Psoas muscle (tissue), 8 donors: ENCODE data around the gene ZNF335. TPM values are rescaled to one million over a fixed set of nuclear protein-coding genes. Genes with fewer than 3 reads are reported as not detected.

Source experiments
- ATAC-seq, 4 donors: fragments of 200-7000 bp; cut with Tn5 transposase; one replicate each; pipeline ENCODE4 v1.9.1; 2020; ENCODE audit warnings: moderate library complexity in 3 of 4, mild to moderate bottlenecking in 2 of 4
- DNase-seq, 2 donors: peaks; one replicate each; pipeline ENCODE4 v3.0.0-alpha.2; 2020
- H3K27ac ChIP-seq: fragments of 200-600 bp; one replicate; pipeline ENCODE4 v1.8.0; 2022
- H3K27me3 ChIP-seq, 3 donors: fragments of 200-600 bp in 1 of 3; one replicate each; pipeline versions ENCODE4 v1.6.1 to v1.8.0; 2013 to 2022; ENCODE audit warnings: low read length in 2 of 3, mild to moderate bottlenecking in 2 of 3, moderate library complexity in 1 of 3; ENCODE audit not compliant: insufficient read depth in 3 of 3
- H3K36me3 ChIP-seq, 2 donors: fragments of 200-600 bp in 1 of 2; one replicate each; pipeline versions ENCODE4 v1.6.1 to v1.8.0; 2013 to 2022; ENCODE audit warnings: low read depth in 1 of 2, mild to moderate bottlenecking in 1 of 2, moderate library complexity in 1 of 2; ENCODE audit not compliant: insufficient read depth in 1 of 2
- H3K4me1 ChIP-seq: fragments of 200-600 bp; one replicate; pipeline ENCODE4 v1.8.0; 2022
- H3K4me3 ChIP-seq: fragments of 200-600 bp; one replicate; pipeline ENCODE4 v1.8.0; 2022; ENCODE audit warnings: mild to moderate bottlenecking
- H3K9me3 ChIP-seq: fragments of 200-600 bp; one replicate; pipeline ENCODE4 v1.8.0; 2022
- WGBS, 3 donors: extraction: QIAGEN DNeasy Blood & Tissue Kit; methylation state at CpG; one replicate each; pipeline versions ENCODE4 v1.1.6 to v1.1.7; 2013; 5-methylcytosine and 5-hydroxymethylcytosine counted together
- intact Hi-C, 2 donors: fragments of 100-400 bp; cut with DNase I; formaldehyde crosslinking; loops; one replicate each; pipeline versions ENCODE4 v1.11.0 to v1.14.2; 2022
- polyA plus RNA-seq, 3 donors: library from polyadenylated mRNA; stranded (reverse); fragments of 200-250 nt; gene quantifications; one replicate each; pipeline ENCODE4 v1.2.3, GENCODE V29; 2013
- total RNA-seq, 4 donors: library from RNA; stranded (reverse); fragmentation: NEBNext Ultra II Directional in 2 of 4; extraction: Animal tissue kit (Norgen Biotek cat#: 25700) in 2 of 4; gene quantifications; one replicate each; pipeline versions ENCODE4 v1.2.1 to v1.2.4, GENCODE V29; 2021 to 2023
- TF ChIP-seq, protein P1 (sequence below): fragments of 200-600 bp; IDR thresholded peaks from one replicate; pipeline ENCODE4 v1.8.0; 2022; ENCODE audit warnings: antibody characterized with exemption
- donor health status: healthy with polysubstance abuse.
- donor health status: DM: no; HTN: no; CAD: no; lungs with moderate emphysema.
- donor health status: Bipolar disorder and iron deficiency.
- donor health status: healthy.
- donor health status: DM: yes; HTN: yes; CAD: no.
- donor health status: DM: no; HTN: no; CAD: no.
- donor health status: DM: no; HTN: no; CAD: no.
- donor health status: DM: yes; HTN: yes; CAD: no.

ZNF335 gene
- total and polyA plus RNA-seq, 7 donors: 6.9 to 11.5 (median 10.2) TPM

DNA sequence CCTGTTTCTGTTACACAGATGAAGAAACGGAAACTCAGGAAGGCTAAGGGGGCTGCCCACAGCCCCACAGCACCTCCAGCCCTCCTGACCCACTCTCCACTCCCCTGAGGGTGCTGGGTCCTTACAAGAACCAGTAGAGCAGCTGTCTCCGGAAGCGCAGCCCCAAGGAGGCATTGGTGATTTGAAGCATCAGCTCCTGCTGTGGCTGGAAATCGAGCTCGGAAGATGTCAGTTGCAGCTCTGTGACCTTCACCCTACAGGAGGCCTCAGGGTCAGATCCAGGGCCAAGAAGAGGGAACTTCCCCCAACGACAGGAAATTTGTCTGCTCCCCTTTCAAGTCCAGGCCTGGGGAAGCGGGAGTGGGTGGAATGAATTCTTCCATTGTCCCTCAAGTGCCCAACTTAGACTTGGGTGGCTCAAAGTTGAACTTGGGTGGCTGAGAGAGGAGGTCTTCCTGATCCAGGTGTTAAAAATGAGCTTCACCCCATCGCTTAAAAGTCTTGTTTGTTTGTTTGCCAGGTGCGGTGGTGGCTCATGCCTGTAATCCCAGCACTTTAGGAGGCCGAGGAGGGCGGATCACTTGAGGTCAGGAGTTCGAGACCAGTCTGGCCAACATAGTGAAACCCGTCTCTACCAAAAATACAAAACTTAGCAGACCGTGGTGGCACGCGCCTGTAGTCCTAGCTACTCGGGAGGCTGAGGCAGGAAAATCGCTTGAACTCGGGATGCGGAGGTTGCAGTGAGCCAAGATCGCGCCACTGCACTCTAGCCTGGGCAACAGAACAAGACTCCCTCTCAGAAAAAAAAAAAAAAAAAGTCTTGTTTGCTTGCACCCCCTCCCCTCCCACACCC is 62.0 kb downstream of the ZNF335 start:
- Histone ChIP-seq H3K9me3 (no peaks in the 10 kb centered on the region), H3K4me3 (peak overlapping the region; percentile 65), H3K36me3 (peaks cover 0 to 7% of the 10 kb centered on the region in 2 donors), H3K27me3 (peaks cover 0 to 17% (median 4%) of the 10 kb centered on the region in 3 donors), H3K27ac (no peak overlapping the region), H3K4me1 (peaks cover 12% of the 10 kb centered on the region)
- TF ChIP-seq, protein P1, sequence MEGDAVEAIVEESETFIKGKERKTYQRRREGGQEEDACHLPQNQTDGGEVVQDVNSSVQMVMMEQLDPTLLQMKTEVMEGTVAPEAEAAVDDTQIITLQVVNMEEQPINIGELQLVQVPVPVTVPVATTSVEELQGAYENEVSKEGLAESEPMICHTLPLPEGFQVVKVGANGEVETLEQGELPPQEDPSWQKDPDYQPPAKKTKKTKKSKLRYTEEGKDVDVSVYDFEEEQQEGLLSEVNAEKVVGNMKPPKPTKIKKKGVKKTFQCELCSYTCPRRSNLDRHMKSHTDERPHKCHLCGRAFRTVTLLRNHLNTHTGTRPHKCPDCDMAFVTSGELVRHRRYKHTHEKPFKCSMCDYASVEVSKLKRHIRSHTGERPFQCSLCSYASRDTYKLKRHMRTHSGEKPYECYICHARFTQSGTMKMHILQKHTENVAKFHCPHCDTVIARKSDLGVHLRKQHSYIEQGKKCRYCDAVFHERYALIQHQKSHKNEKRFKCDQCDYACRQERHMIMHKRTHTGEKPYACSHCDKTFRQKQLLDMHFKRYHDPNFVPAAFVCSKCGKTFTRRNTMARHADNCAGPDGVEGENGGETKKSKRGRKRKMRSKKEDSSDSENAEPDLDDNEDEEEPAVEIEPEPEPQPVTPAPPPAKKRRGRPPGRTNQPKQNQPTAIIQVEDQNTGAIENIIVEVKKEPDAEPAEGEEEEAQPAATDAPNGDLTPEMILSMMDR: no peak
- DNase-seq (no peak), ATAC-seq (no peak)
- 77 to 81% (median 79%) methylated on average over 21 to 22 of the region's 22 CpGs for WGBS, 3 donors
- intact Hi-C loops: no loop called here

DNA sequence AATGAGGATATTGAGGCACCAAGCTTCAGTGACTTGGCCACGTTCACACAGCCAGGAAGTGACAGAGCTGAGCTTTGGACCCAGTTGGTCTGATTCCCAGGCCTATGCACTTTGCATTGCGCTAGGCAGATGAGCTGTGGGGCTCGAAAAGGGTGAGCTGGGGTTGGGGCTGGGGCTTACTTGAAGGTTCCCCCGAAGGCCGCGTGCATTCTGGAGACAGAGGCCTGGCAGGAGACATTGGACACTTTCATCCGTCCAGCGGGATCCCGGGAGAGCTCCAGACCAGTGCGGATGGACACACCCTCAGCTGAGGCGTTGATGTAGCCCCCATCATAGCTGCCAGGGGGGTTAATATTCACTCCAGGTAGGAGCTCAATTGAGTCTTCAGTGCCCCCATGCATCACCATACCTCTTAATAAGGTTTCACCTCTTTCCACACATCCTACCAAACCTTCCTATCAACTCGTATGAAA is 62.6 kb downstream of the ZNF335 start:
- intact Hi-C loops: no loop called here
- Histone ChIP-seq H3K27me3 (peaks cover 0 to 17% (median 4%) of the 10 kb centered on the region in 3 donors), H3K4me3 (peak overlapping the region; percentile 65), H3K27ac (no peak overlapping the region), H3K4me1 (peaks cover 12% of the 10 kb centered on the region), H3K36me3 (peaks cover 0 to 7% of the 10 kb centered on the region in 2 donors), H3K9me3 (no peaks in the 10 kb centered on the region)
- DNase-seq: no peak
- ATAC-seq: no peak
- 79 to 88% (median 86%) methylated on average over 12 of the region's 12 CpGs for WGBS, 3 donors
- TF ChIP-seq, protein P1: no peak

DNA sequence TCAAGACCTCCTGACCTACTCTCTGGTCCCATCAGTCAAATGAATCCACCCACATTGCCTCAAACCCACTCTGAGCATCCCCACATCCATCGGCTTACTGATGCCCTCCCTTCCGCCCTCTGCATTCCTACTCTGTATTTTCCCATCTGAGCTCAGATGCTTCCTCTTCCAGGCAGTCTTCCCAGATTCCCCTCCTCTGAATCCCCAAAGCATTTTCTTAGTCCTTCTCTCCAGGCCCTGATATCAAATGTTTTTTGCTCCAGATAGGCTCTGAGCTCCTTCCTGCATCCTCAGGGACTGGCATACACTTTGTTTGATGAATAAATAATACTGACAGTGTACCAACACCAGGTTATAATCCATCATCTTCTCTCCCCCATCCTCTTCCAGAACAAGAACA is 63.9 kb downstream of the ZNF335 start:
- H3K9me3 ChIP-seq: no peaks in the 10 kb centered on the region
- TF ChIP-seq, protein P1: no peak
- H3K4me1 ChIP-seq: peaks cover 12% of the 10 kb centered on the region
- peaks cover 0 to 7% of the 10 kb centered on the region in 2 donors for H3K36me3 ChIP-seq
- DNase-seq (no peak), ATAC-seq (no peak)
- 92 to 98% (median 98%) methylated on average over 2 of the region's 2 CpGs for WGBS, 3 donors
- H3K27ac ChIP-seq: no peak overlapping the region
- H3K4me3 ChIP-seq: no peak overlapping the region
- intact Hi-C loops: no loop called here
- peaks cover 0 to 17% (median 4%) of the 10 kb centered on the region in 3 donors for H3K27me3 ChIP-seq

DNA sequence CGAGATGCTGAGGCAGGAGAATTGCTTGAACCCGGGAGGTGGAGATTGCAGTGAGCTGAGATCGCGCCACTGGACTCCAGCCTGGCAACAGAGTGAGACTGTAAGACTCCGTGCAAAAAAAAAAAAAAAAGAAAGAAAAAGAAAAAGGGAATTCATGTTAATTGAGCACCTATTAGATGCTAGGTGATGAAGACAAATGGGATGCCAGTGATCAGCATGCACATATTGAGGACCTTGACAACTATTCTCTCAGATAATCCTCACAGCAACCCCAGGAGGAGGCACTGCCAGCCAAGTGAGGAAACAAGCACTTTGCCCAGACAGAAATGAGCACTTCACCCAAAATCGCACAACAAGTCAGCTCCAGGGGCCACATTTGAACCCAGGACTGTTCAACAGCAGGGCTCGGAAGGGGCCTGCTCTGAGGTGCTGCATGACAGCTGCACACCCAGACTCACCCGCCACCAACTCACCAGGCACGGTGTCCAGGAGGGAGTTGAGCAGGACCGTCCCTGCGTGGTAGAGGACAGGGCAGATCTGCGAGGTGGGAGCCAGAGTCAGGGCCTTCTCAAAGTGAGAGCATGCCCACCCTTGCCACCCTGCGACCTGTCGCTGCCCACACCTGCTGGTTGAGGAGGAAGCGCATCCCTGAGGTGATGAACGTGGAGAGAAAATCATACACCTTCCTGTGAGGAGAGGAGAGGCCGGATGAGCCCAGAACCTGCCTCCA is 64.6 kb downstream of the ZNF335 start:
- ATAC-seq (no peak), DNase-seq (no peak)
- peaks cover 0 to 13% (median 3%) of the 10 kb centered on the region in 3 donors for H3K27me3 ChIP-seq
- no peak overlapping the region for H3K27ac ChIP-seq
- no peak overlapping the region for H3K4me3 ChIP-seq
- TF ChIP-seq, protein P1: no peak
- H3K36me3 ChIP-seq: peaks cover 0 to 7% of the 10 kb centered on the region in 2 donors
- H3K4me1 ChIP-seq: peaks cover 12% of the 10 kb centered on the region
- 92 to 93% (median 92%) methylated on average over 17 of the region's 17 CpGs for WGBS, 3 donors
- H3K9me3 ChIP-seq: no peaks in the 10 kb centered on the region
- intact Hi-C loops: no loop called here
